Natural killer cell (primary cell): Measurements from ENCODE around the gene NPLOC4. TPM values are rescaled to one million over a fixed set of nuclear protein-coding genes. Genes with fewer than 3 reads are reported as not detected.

Experiments used
- ATAC-seq, 3 donors: fragments of 150-1000 bp in 2 of 3; fragments of 200-7000 bp in 1 of 3; cut with Tn5 transposase; 1 replicate in 1 of 3; 2 replicates in 2 of 3; pipeline ENCODE4 v1.10.0; 2021; ENCODE audit warnings: mild to moderate bottlenecking in 2 of 3, moderate library complexity in 2 of 3
- DNase-seq, 2 donors: peaks; one replicate each; pipeline versions ENCODE4 v3.0.0 to v3.0.0-alpha.2; 2013 to 2021; ENCODE audit warnings: mixed read lengths in 1 of 2
- H3K27ac ChIP-seq: one replicate; pipeline ENCODE4 v1.5.1; 2013; ENCODE audit warnings: mild to moderate bottlenecking, low read length
- H3K27me3 ChIP-seq: one replicate; pipeline ENCODE4 v1.6.1; 2013; ENCODE audit warnings: low read length; ENCODE audit not compliant: control insufficient read depth, insufficient read depth
- H3K36me3 ChIP-seq: one replicate; pipeline ENCODE4 v1.6.1; 2013; ENCODE audit warnings: low read length; ENCODE audit not compliant: control insufficient read depth, insufficient read depth
- H3K4me1 ChIP-seq: one replicate; pipeline ENCODE4 v1.6.1; 2013; ENCODE audit warnings: low read length; ENCODE audit not compliant: control insufficient read depth, insufficient read depth
- H3K4me3 ChIP-seq: one replicate; pipeline ENCODE4 v1.5.1; 2013; ENCODE audit warnings: low read length
- H3K9me3 ChIP-seq: one replicate; pipeline ENCODE4 v1.6.1; 2013; ENCODE audit warnings: low read length; ENCODE audit not compliant: control insufficient read depth, insufficient read depth
- H3K27ac Mint-ChIP-seq, 2 donors: one replicate each; pipeline ENCODE4 v1.8.0; 2022; ENCODE audit warnings: mild to moderate bottlenecking in 2 of 2, mixed read lengths in 2 of 2, moderate library complexity in 1 of 2
- H3K27me3 Mint-ChIP-seq, 2 donors: one replicate each; pipeline ENCODE4 v1.8.0; 2022; ENCODE audit warnings: low read depth in 2 of 2, mixed read lengths in 2 of 2
- H3K36me3 Mint-ChIP-seq: one replicate; pipeline ENCODE4 v1.8.0; 2022; ENCODE audit warnings: mixed read lengths
- H3K4me1 Mint-ChIP-seq, 2 donors: one replicate each; pipeline ENCODE4 v1.8.0; 2022; ENCODE audit warnings: mixed read lengths in 2 of 2
- H3K4me3 Mint-ChIP-seq: one replicate; pipeline ENCODE4 v1.8.0; 2022; ENCODE audit warnings: mild to moderate bottlenecking, moderate library complexity, mixed read lengths
- H3K9me3 Mint-ChIP-seq, 2 donors: one replicate each; pipeline ENCODE4 v1.8.0; 2022; ENCODE audit warnings: mixed read lengths in 2 of 2
- WGBS: methylation state at CpG from one replicate; pipeline ENCODE4 v1.1.7; 2013; ENCODE audit warnings: missing lambda C conversion rate; ENCODE audit not compliant: insufficient coverage; 5-methylcytosine and 5-hydroxymethylcytosine counted together
- intact Hi-C: fragments of 100-400 bp; cut with micrococcal nuclease; formaldehyde crosslinking; loops from one replicate; pipeline ENCODE4 v1.14.2; 2022
- total RNA-seq, 4 donors: library from RNA; stranded (reverse); fragments of 120-200 nt in 1 of 4; gene quantifications; one replicate each; pipeline versions ENCODE4 v1.2.3 to v1.2.4, GENCODE V29; 2013 to 2022
- TF ChIP-seq, protein P1 (sequence below): fragments of 200-600 bp; IDR thresholded peaks from one replicate; pipeline ENCODE4 v1.8.0; 2022; ENCODE audit warnings: antibody characterized with exemption

The NPLOC4 gene
- total RNA-seq, 3 donors from 2014 or later (not counting 1 experiment from before 2014, with no cell fraction given): 96.2 to 117 (median 99.1) TPM

GRCh38 chr17:81662002-81662401 lies 25.1 kb upstream of the NPLOC4 start:
- H3K4me1 Mint-ChIP-seq: peaks cover 11 to 14% of the 10 kb centered on the region in 2 donors

GRCh38 chr17:81660441-81660840 lies 23.5 kb upstream of the NPLOC4 start:
- H3K27ac ChIP-seq: no peak overlapping the region
- Mint-ChIP-seq H3K4me1 (peaks cover 0 to under 1% of the 10 kb centered on the region in 2 donors), H3K27ac (no peak overlapping the region), H3K9me3 (no peaks in the 10 kb centered on the region), H3K4me3 (no peak overlapping the region), H3K36me3 (no peaks in the 10 kb centered on the region), H3K27me3 (no peaks in the 10 kb centered on the region)
- no peak overlapping the region for H3K4me3 ChIP-seq
- H3K36me3 ChIP-seq: peaks cover 2% of the 10 kb centered on the region
- DNase-seq (no peak), ATAC-seq (no peak)
- intact Hi-C loops: no loop called here
- no peaks in the 10 kb centered on the region for H3K9me3 ChIP-seq
- WGBS: 96% methylated on average over 9 of the region's 9 CpGs
- no peaks in the 10 kb centered on the region for H3K27me3 ChIP-seq
- peaks cover 20% of the 10 kb centered on the region for H3K4me1 ChIP-seq
- TF ChIP-seq, protein P1, sequence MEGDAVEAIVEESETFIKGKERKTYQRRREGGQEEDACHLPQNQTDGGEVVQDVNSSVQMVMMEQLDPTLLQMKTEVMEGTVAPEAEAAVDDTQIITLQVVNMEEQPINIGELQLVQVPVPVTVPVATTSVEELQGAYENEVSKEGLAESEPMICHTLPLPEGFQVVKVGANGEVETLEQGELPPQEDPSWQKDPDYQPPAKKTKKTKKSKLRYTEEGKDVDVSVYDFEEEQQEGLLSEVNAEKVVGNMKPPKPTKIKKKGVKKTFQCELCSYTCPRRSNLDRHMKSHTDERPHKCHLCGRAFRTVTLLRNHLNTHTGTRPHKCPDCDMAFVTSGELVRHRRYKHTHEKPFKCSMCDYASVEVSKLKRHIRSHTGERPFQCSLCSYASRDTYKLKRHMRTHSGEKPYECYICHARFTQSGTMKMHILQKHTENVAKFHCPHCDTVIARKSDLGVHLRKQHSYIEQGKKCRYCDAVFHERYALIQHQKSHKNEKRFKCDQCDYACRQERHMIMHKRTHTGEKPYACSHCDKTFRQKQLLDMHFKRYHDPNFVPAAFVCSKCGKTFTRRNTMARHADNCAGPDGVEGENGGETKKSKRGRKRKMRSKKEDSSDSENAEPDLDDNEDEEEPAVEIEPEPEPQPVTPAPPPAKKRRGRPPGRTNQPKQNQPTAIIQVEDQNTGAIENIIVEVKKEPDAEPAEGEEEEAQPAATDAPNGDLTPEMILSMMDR: no peak

More at GRCh38 chr17:81662002-81662401, 25.1 kb upstream of the NPLOC4 start:
- H3K36me3 ChIP-seq: peaks cover 2% of the 10 kb centered on the region
- TF ChIP-seq, protein P1: no peak
- H3K27me3 Mint-ChIP-seq: no peaks in the 10 kb centered on the region
- no peaks in the 10 kb centered on the region for H3K27me3 ChIP-seq
- no peaks in the 10 kb centered on the region for H3K36me3 Mint-ChIP-seq
- no peaks in the 10 kb centered on the region for H3K9me3 ChIP-seq
- DNase-seq: no peak
- no peak for ATAC-seq
- intact Hi-C loops: no loop called here
- H3K4me3 ChIP-seq: no peak overlapping the region
- H3K27ac ChIP-seq: no peak overlapping the region
- H3K4me3 Mint-ChIP-seq: no peak overlapping the region
- WGBS: 94% methylated on average over 4 of the region's 4 CpGs
- H3K4me1 ChIP-seq: peaks cover 29% of the 10 kb centered on the region
- H3K27ac Mint-ChIP-seq: peak overlapping the region in 1 of 2 donors; percentile 58
- H3K9me3 Mint-ChIP-seq: no peaks in the 10 kb centered on the region

GRCh38 chr17:81659038-81659437 lies 22.1 kb upstream of the NPLOC4 start:
- Histone ChIP-seq H3K4me3 (no peak overlapping the region), H3K27ac (no peak overlapping the region), H3K9me3 (no peaks in the 10 kb centered on the region), H3K4me1 (peaks cover 13% of the 10 kb centered on the region), H3K36me3 (peaks cover under 1% of the 10 kb centered on the region), H3K27me3 (no peaks in the 10 kb centered on the region)
- ATAC-seq: no peak
- no peak for DNase-seq
- intact Hi-C loops: no loop called here
- Mint-ChIP-seq H3K4me1 (peaks cover 0 to 3% of the 10 kb centered on the region in 2 donors), H3K27ac (no peak overlapping the region), H3K9me3 (no peaks in the 10 kb centered on the region), H3K4me3 (no peak overlapping the region), H3K27me3 (no peaks in the 10 kb centered on the region), H3K36me3 (no peaks in the 10 kb centered on the region)
- WGBS: 76% methylated on average over 5 of the region's 5 CpGs
- TF ChIP-seq, protein P1: no peak

DNA sequence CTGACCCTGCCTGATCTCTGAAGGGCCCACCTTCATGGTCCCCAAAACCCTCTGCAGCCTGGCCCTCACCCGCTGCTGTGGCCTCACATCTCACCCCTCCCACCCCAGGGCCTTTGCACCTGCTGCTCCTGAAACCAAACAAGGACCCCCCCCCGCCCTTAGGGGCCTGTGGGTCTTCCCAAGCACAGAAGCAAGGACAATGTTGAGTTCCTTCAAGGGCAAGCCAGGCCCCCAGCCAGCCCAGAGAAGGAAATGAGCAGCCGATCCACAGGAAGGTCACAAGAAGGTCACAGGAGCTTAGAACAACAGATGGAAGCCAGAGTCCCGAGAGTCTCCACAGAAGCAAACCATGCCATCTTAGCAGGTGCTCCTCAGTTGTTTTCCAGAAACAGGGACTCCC lies 19.9 kb upstream of the NPLOC4 start:
- Mint-ChIP-seq H3K27me3 (no peaks in the 10 kb centered on the region), H3K27ac (no peak overlapping the region), H3K36me3 (no peaks in the 10 kb centered on the region), H3K4me1 (peaks cover 11 to 17% of the 10 kb centered on the region in 2 donors), H3K4me3 (no peak overlapping the region), H3K9me3 (no peaks in the 10 kb centered on the region)
- DNase-seq (no peak), ATAC-seq (no peak)
- H3K4me3 ChIP-seq: no peak overlapping the region
- peaks cover 17% of the 10 kb centered on the region for H3K4me1 ChIP-seq
- intact Hi-C loops: no loop called here
- H3K27me3 ChIP-seq: no peaks in the 10 kb centered on the region
- no peaks in the 10 kb centered on the region for H3K9me3 ChIP-seq
- 55% methylated on average over 4 of the region's 4 CpGs for WGBS
- no peak overlapping the region for H3K27ac ChIP-seq
- TF ChIP-seq, protein P1: no peak
- no peaks in the 10 kb centered on the region for H3K36me3 ChIP-seq
